Lower leg skin (tissue), 4 donors: Measurements from ENCODE around the gene HUS1. TPM values are rescaled to one million over a fixed set of nuclear protein-coding genes. Genes with fewer than 3 reads are reported as not detected.
A peak's percentile ranks its signal among the peaks of the same experiment; 100 is the strongest.

Experiments
- DNase-seq, 2 donors: peaks; one replicate each; pipeline ENCODE4 v3.0.0-alpha.2; 2019; ENCODE audit warnings: low spot score in 2 of 2
- H3K4me3 ChIP-seq: fragments of 200-600 bp; sonication (generic); 2 replicates; pipeline ENCODE4 v1.5.1; 2017; ENCODE audit warnings: mild to moderate bottlenecking, low read depth; ENCODE audit not compliant: poor library complexity, severe bottlenecking
- POLR2A ChIP-seq, 2 donors: fragments of 450-650 bp; IDR thresholded peaks; one replicate each; pipeline ENCODE4 v1.6.1; 2016 to 2017; ENCODE audit warnings: antibody characterized with exemption in 2 of 2, mild to moderate bottlenecking in 1 of 2, moderate library complexity in 1 of 2
- WGBS, 2 donors: methylation state at CpG; one replicate each; pipeline ENCODE4 v1.1.5; 2018; 5-methylcytosine and 5-hydroxymethylcytosine counted together
- intact Hi-C: fragments of 100-400 bp; cut with DNase I; formaldehyde crosslinking; loops from one replicate; pipeline ENCODE4 v1.15.0; 2023; ENCODE audit warnings: low total_unique reads
- total RNA-seq, 4 donors: library from RNA; depleted of rRNA; stranded (reverse); fragments of >200 nt; gene quantifications; one replicate each; pipeline ENCODE4 v1.1.0, GENCODE V29; 2016
- TF ChIP-seq, protein P1 (sequence below), 3 donors: fragments of 450-650 bp; IDR thresholded peaks; one replicate each; pipeline ENCODE4 v1.5.1; 2016; ENCODE audit warnings: antibody characterized with exemption in 3 of 3, mild to moderate bottlenecking in 3 of 3, moderate library complexity in 2 of 3

HUS1 gene
- total RNA-seq, 4 donors from 2014 or later: 13.8 to 74.1 (median 29.3) TPM

DNA sequence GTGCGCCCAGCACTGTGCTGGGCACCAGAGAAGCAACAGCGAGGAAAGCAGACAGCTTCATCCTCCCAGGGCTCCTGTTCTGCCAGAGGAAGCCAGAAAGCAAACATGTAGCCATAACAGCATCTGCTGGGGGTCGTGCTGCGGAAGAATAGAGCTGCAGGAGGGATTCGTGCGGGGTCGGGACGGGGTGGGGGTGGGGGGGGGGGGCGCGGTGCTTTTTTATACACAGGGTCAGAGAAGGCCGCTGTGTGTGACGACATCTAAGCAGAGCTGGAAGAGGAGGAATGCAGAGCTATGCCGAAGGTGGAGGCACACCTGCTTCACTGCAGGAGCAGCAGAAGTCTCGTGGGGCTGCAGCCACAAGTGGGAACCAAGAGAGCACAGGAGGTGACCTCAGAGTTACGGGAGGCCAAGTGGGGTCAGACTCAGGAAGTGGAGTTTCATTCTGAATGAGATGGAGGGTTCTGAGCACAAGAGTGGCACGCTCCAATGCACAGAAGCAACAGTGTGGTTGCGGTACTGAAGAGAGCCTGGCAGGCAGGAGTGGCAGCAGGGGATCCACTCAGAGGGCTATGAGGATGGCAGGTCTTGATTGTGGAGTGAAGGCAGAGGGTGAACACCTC is 42.2 kb downstream of the HUS1 start:
- no peak overlapping the region for H3K4me3 ChIP-seq
- TF ChIP-seq, protein P1, sequence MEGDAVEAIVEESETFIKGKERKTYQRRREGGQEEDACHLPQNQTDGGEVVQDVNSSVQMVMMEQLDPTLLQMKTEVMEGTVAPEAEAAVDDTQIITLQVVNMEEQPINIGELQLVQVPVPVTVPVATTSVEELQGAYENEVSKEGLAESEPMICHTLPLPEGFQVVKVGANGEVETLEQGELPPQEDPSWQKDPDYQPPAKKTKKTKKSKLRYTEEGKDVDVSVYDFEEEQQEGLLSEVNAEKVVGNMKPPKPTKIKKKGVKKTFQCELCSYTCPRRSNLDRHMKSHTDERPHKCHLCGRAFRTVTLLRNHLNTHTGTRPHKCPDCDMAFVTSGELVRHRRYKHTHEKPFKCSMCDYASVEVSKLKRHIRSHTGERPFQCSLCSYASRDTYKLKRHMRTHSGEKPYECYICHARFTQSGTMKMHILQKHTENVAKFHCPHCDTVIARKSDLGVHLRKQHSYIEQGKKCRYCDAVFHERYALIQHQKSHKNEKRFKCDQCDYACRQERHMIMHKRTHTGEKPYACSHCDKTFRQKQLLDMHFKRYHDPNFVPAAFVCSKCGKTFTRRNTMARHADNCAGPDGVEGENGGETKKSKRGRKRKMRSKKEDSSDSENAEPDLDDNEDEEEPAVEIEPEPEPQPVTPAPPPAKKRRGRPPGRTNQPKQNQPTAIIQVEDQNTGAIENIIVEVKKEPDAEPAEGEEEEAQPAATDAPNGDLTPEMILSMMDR (IDR thresholded peaks at IDR 0.05): no peak
- no peak for TF ChIP-seq POLR2A (IDR thresholded peaks at IDR 0.05)
- DNase-seq: peak in 1 of 2 donors; percentile 52
- intact Hi-C loops: no loop called here
- 69 to 75% methylated on average over 17 of the region's 17 CpGs for WGBS, 2 donors

DNA sequence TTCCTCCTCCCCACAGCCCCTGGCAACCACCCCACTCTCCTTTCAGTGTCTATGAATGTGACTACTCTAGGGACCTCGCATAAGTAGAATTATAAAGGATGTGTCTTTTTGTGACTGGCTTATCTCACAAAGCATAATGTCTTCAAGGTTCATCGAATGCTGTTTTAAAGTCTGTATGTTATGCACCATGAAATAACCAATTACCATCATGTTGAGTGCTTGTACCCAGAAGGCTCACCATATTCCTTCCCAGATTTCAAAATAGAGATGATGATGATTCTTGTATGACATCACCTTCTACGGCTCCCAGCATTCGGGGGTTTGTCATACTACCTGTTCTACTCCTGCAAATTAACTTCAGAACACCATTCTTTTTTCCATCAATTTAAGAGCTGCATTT is 43.1 kb downstream of the HUS1 start:
- 77 to 85% methylated on average over 4 of the region's 4 CpGs for WGBS, 2 donors
- H3K4me3 ChIP-seq: no peak overlapping the region
- DNase-seq: peak in 1 of 2 donors; percentile 50

DNA sequence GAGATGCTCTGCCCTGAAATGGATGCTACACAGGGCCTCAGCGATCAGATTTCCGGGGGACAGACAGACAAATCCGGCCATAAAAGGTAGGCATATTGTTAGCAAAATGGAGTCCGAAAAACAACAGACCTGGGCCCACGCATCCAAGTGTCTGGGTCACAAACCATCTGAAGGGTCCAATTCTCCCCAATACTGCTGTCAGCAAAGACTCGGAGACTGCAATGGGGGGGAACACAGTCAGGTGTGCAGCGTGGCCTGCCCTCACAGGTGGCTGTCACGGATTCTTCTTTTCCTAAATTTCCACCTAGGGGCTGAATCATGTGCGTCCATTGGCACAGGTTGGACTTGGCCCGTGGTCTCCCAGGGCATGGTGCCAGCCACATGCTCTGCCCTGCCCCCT is 44.1 kb downstream of the HUS1 start:
- intact Hi-C loops: no loop called here
- DNase-seq: peak in 1 of 2 donors; percentile 49
- TF ChIP-seq POLR2A (IDR thresholded peaks at IDR 0.05): no peak
- TF ChIP-seq, protein P1 (IDR thresholded peaks at IDR 0.05): no peak
- WGBS, 2 donors: 88 to 92% methylated on average over 10 of the region's 10 CpGs
- H3K4me3 ChIP-seq: no peak overlapping the region

More for the DNA sequence above, 43.1 kb downstream of the HUS1 start:
- intact Hi-C loops: no loop called here
- TF ChIP-seq, protein P1 (IDR thresholded peaks at IDR 0.05): no peak
- TF ChIP-seq POLR2A (IDR thresholded peaks at IDR 0.05): no peak

DNA sequence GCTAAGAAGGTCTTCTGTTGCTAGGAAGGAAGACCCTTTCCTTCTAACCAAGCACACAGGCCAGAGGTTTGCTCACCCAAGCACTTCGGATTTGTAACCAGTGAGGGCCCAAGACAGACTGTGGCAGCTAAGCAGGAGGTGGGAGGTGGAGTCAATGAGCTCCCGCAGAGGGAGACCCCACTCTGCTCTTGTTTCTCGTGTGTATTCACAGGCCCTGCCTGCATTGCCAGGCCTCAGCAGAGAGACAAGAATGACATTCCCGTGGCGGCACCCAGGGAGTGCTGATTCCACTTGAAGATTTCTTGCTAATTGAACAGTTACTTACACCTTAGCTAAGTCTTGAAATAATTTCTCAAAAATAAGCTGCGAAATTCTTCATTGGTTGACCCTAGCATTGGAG is 44.6 kb downstream of the HUS1 start:
- peak in 1 of 2 donors; percentile 68 for DNase-seq
- no peak overlapping the region for H3K4me3 ChIP-seq
- WGBS, 2 donors: 86 to 90% methylated on average over 6 of the region's 6 CpGs
- no peak for TF ChIP-seq POLR2A (IDR thresholded peaks at IDR 0.05)
- TF ChIP-seq, protein P1 (IDR thresholded peaks at IDR 0.05): no peak
- intact Hi-C loops: no loop called here

DNA sequence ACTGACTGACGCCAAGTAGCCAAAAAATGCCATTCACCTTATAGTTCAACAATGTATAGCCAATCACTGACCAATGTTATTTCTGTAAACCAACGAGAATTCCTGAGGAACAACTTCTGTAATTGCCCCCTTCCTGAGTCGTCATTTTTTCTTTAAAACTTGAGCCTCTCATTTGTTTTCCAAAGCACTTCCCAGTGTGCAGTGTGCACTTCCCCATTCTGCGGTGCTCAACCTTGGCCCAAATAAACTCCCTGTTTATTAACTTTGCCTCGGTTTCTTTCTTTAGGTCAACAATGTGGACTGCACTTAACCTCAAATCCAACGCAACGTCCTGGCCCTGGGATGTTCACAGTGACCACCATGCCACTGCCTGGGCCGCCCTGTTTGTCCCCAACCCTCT is 46.2 kb downstream of the HUS1 start:
- H3K4me3 ChIP-seq: no peak overlapping the region
- 84 to 86% methylated on average over 8 of the region's 8 CpGs for WGBS, 2 donors
- TF ChIP-seq, protein P1 (IDR thresholded peaks at IDR 0.05): no peak
- no peak for TF ChIP-seq POLR2A (IDR thresholded peaks at IDR 0.05)
- intact Hi-C loops: no loop called here
- peak in 1 of 2 donors; percentile 45 for DNase-seq
